Activated T-cell treated with anti-CD3 and anti-CD28 coated beads for 1 hour (primary cell): ENCODE results near the gene FRYL.
"Not testable (repeated sequence)": the region's sequence is repeated elsewhere in the genome, so short reads cannot be mapped to it uniquely, and the experiment has no call there.

Experiments
- DNase-seq: peaks from one replicate; pipeline ENCODE4 v3.0.0-alpha.2; 2020; ENCODE audit warnings: low read depth

FRYL gene

GRCh38 chr4:48484494-48485168, 295.4 kb downstream of the FRYL start:
- no peak for DNase-seq

- DNase-seq: no peak
Measured at GRCh38 chr4:48483777-48484493, 296.1 kb downstream of the FRYL start.

DNA sequence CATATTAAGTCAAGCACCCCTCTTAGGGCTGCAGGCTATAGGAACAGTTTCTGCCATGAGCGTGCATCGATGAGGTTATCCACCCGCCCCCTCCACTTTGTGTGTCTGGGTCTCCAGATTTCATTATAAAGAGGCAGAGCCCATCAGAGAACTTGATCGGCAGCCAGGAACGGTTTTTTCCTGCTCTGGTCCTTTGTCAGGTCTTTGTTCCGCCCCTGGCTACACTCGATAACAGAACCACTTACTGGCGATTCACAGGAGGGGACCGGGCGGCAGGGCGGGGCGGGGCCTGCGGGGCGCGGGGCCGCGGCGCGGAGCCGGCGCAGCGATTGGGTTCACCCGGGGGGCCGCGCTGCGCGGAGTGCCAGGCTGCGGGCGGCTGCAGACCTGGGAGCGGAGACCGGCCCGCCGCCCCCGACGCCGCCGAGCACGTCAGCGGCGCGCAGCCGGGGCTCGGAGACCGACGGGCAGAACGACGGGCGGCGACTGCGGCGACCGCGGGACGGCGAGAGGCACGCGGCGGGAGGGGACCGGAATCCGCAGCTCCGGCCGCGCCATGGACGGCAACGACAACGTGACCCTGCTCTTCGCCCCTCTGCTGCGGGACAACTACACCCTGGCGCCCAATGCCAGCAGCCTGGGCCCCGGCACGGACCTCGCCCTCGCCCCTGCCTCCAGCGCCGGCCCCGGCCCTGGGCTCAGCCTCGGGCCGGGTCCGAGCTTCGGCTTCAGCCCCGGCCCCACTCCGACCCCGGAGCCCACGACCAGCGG, 296.9 kb downstream of the FRYL start, which contains the start of gene SLC10A4:
TSS of gene SLC10A4 (plus strand) at position 338 of the 771 bp plus-strand sequence. CDS start at position 557, 219 bp downstream.
- no peak for DNase-seq

GRCh38 chr4:48481581-48481980, 298.5 kb downstream of the FRYL start:
- DNase-seq: no peak

- DNase-seq: no peak
Measured at GRCh38 chr4:48478273-48478672, 301.8 kb downstream of the FRYL start.

- DNase-seq: no peak
Measured at GRCh38 chr4:48475770-48476169, 304.3 kb downstream of the FRYL start.

DNA sequence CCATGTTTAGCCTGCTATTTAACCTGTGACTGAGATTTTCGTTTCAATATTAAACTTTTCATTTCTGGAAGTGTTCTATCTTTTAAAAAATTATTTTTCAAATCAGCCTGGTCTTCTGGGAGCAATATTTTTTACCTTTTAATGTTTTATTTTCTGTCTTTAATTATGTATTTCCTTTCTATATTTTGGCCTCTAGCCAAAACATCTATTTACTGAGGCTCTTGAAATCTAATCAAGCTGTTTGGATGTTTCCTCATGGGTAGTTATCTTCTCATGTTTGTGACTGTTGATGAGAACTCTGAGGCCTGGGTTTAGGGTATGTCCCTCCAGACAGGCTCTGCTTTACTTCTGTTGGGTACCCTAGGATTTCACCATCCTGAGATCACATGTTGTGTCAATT, 307.3 kb downstream of the FRYL start:
- no peak for DNase-seq

DNA sequence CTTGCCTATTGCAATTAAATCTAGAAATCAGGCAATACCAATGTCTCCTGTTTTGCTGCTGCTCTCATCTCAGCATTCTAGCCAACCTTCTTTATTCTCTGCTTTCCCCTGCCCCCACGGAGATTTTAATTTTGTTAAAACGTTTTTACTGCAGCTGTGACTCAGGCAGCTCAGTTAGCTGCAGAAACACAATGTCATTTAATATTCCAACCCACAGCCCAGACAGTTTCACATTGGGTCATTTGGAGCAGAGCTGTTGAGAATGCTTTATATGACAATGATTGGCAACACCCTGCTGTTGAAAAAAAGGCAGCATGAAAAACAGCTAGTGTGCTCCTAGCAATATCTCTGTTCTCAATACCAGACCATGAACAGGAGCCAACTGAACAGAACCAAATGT, 309.5 kb downstream of the FRYL start:
- DNase-seq: no peak

GRCh38 chr4:48470137-48470536, 309.9 kb downstream of the FRYL start:
- no peak for DNase-seq

DNA sequence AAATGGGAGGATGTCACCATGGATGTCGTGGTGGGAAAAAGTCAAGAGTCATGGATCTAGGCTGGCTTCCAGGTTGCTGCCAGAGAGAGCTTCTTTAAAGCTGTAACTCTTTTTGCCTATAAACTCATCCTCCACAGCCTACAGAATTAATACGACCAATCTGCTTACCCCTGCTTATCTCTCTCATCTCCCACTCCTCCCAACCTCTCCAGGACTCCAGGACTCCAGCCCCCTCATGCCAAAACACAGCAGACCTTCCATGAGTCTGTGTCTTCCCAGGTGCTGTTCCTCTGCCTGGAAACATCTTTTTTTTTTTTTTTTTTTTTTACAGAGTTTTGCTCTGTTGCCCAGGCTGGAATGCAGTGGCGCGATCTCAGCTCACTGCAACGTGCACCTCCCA, 312.2 kb downstream of the FRYL start:
- no peak for DNase-seq

DNA sequence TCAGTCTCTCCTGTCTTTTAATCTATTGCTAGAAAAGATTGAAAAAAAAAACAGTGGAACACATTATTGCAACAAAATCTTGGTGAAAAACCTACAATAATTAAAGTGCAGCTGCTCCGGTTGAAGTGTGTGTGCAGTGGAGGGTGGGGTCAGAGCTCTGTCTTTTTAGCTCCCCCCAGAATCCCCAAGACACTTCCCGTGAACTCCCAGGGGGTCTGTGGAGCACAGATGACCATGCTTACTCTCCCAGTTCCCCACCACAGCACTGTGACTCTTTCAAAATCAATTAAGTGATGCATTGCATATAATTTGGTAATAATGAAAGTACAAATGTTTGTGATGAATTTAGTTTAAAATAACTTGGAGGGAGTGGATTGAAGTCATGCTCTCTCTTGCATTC, 312.6 kb downstream of the FRYL start:
- DNase-seq: no peak

GRCh38 chr4:48462363-48462762, 317.7 kb downstream of the FRYL start:
- no peak for DNase-seq

DNA sequence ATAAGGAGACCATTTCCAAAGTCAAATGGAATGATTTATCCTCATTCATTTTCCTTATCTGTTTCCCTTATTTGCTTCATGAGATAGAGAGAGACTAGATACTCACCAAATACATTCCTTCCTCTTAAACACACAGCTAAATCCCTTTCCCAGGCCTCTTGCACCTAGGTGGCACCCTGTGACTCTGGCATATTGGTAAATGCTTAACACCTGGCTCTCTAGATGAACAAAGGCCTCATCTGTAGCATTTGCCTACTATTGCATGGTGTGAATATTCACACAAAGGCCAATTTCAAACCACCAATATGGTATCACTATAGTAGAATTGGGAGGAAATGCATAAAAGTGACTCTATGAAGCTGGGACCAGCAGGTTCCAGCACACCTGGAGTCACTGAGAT, 319.1 kb downstream of the FRYL start:
- DNase-seq: no peak

- DNase-seq: no peak
Measured at GRCh38 chr4:48454591-48454990, 325.5 kb downstream of the FRYL start.

GRCh38 chr4:48451656-48452055, 328.4 kb downstream of the FRYL start:
- not testable (repeated sequence) for DNase-seq

DNA sequence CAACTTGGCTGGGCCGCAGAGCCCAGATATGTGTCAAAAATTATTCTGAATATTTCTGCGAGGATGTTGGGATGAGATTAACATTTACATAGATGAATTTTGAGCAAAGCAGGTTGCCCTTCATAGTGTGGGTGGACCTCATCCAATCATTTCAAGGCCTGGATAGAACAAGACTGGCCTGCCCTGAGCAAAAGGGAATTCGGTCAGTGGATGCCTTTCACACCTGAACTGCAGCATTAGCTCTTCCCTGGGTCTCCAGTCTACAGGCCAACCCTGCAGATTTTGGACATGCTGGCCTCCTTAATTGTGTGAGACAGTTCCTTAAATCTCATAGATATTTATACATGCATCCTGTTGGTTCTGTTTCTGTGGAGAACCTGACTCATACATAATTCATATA, 329.3 kb downstream of the FRYL start:
- no peak for DNase-seq

- no peak for DNase-seq
Measured at GRCh38 chr4:48449151-48449550, 330.9 kb downstream of the FRYL start.
